BJ (cell line): ENCODE data around the gene LLGL2. TPM values are rescaled to one million over a fixed set of nuclear protein-coding genes. Genes with fewer than 3 reads are reported as not detected.

ENCODE experiments used
- CTCF ChIA-PET: fragments of 350-600 bp; formaldehyde crosslinking; extraction: SDS; loops from one replicate; lab custom pipeline; 2021; ENCODE audit warnings: antibody characterized with exemption, inconsistent platforms; lab: Yijun Ruan, JAX
- POLR2A ChIA-PET: fragments of 300-600 bp; sonication (Branson Sonifier 250); formaldehyde crosslinking; extraction: SDS; loops from one replicate; lab custom pipeline; 2021; ENCODE audit warnings: antibody characterized with exemption; lab: Charles Lee
- DNase-seq: peaks from one replicate; pipeline ENCODE4 v3.0.0-alpha.2; 2011; ENCODE audit warnings: low read depth
- H3K27me3 ChIP-seq: 2 replicates; pipeline ENCODE4 v1.6.0; 2011; ENCODE audit warnings: low read length; ENCODE audit not compliant: control insufficient read depth, insufficient read depth
- H3K36me3 ChIP-seq: 2 replicates; pipeline ENCODE4 v1.5.1; 2011; ENCODE audit warnings: low read length; ENCODE audit not compliant: control insufficient read depth, insufficient read depth
- H3K4me3 ChIP-seq: 2 replicates; pipeline ENCODE4 v1.5.1; 2011; ENCODE audit warnings: low read depth, mild to moderate bottlenecking, control low read depth, low read length
- polyA plus RNA-seq: library from polyadenylated mRNA; depleted of rRNA; stranded (reverse); fragments of >200 nt; gene quantifications from 2 replicates; pipeline ENCODE4 v1.2.3, GENCODE V29; 2011
- TF ChIP-seq, protein P1 (sequence below): IDR thresholded peaks from 2 replicates; pipeline ENCODE4 v1.5.1; 2011; ENCODE audit warnings: low read depth, mild to moderate bottlenecking, control low read depth, inconsistent platforms, low read length, moderate library complexity; ENCODE audit not compliant: insufficient read depth

LLGL2 gene
- polyA plus RNA-seq, 1 experiment: 1.6 TPM

DNA sequence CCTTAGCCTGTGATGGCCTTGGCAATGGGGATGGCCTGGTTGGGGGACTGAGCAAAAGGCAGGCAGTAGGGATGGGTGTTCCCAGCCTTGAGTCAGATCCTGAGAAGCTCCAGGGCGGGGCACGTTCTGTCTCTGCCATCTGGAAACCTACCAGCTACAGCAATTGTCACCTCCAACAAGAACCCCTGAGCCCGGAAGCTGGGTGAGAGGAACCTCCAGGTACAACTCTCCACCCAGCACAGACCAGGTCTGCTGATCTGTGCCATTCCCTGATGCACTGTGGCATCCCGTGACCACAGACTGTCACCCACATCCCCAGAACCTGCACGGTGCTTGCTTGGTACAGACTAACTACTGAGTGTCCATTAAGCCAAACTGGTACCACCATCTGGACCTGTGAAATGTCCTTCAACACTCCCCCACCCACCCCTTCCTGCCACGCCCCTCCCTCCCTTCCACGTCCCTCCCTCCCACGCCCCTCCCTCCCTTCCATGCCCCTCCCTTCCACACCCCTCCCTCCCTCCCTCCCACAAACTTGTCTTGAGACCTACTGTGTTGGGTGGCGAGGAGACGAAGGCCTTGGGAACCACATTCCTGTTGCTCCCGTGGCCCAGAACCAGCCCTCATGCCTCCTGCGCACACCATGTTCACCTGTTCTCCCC lies 78.7 kb downstream of the LLGL2 start:
- no peaks in the 10 kb centered on the region for H3K36me3 ChIP-seq
- ChIA-PET POLR2A (no interaction called here), CTCF (interaction anchor here (1.0 to 5.7 kb wide), 3 partner anchors 11 to 145 kb away, joined by 6 to 42 read pairs (median 37); partner anchors contain the start of gene SMIM5)
- no peak for DNase-seq
- TF ChIP-seq, protein P1, sequence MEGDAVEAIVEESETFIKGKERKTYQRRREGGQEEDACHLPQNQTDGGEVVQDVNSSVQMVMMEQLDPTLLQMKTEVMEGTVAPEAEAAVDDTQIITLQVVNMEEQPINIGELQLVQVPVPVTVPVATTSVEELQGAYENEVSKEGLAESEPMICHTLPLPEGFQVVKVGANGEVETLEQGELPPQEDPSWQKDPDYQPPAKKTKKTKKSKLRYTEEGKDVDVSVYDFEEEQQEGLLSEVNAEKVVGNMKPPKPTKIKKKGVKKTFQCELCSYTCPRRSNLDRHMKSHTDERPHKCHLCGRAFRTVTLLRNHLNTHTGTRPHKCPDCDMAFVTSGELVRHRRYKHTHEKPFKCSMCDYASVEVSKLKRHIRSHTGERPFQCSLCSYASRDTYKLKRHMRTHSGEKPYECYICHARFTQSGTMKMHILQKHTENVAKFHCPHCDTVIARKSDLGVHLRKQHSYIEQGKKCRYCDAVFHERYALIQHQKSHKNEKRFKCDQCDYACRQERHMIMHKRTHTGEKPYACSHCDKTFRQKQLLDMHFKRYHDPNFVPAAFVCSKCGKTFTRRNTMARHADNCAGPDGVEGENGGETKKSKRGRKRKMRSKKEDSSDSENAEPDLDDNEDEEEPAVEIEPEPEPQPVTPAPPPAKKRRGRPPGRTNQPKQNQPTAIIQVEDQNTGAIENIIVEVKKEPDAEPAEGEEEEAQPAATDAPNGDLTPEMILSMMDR: no peak
- H3K27me3 ChIP-seq: no peaks in the 10 kb centered on the region
- H3K4me3 ChIP-seq: no peak overlapping the region

DNA sequence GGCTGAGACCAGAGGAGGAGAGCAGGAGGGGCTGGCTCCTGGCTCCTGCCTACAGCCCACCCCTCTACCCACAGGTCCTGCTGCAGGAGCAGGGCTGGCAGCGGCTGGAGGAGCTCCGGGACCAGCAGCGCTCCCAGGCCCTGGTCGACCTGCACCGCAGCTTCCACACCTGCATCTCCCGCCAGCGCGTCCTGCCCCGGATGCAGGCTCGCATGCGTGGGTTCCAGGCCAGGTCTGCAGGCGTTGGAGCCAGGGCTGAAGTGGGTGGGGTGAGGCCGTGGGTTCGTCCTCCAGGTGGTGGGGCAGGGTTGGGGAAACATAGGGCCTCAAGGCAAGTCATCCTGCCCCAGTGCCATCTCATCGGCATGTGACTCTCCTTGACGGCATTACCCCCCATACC lies 80.3 kb downstream of the LLGL2 start:
- no peak overlapping the region for H3K4me3 ChIP-seq
- H3K36me3 ChIP-seq: no peaks in the 10 kb centered on the region
- ChIA-PET CTCF (interaction anchor here (0.7 to 5.7 kb wide), 3 partner anchors 9 to 18 kb away, joined by 3 to 37 read pairs (median 4); no protein-coding TSS in a partner anchor), POLR2A (no interaction called here)
- no peak for DNase-seq
- H3K27me3 ChIP-seq: no peaks in the 10 kb centered on the region
- TF ChIP-seq, protein P1: no peak

DNA sequence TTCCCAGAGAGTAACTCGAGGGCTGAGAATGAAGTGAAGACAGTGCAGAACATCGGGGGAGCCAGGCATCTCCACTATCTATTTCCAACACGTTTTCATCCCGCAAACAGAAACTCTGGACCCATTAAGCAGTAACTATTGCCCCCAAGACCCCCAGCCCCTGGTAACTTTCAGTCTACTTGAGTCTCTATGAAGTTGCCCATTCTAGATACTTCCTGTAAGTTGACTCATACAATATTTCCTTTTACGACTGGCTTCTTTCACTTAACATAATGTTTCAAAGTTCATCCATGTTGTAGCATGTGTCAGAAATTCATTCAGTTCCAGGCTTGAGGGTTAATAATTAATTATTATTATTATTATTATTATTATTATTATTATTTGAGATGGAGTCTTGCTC lies 81.6 kb downstream of the LLGL2 start:
- CTCF ChIA-PET: interaction anchor here (1.8 to 2.6 kb wide), 2 partner anchors 18 to 146 kb away, joined by 6 to 9 read pairs; no protein-coding TSS in a partner anchor
- TF ChIP-seq, protein P1: no peak
- H3K4me3 ChIP-seq: no peak overlapping the region
- POLR2A ChIA-PET: no interaction called here
- H3K27me3 ChIP-seq: no peaks in the 10 kb centered on the region
- H3K36me3 ChIP-seq: no peaks in the 10 kb centered on the region
- no peak for DNase-seq

DNA sequence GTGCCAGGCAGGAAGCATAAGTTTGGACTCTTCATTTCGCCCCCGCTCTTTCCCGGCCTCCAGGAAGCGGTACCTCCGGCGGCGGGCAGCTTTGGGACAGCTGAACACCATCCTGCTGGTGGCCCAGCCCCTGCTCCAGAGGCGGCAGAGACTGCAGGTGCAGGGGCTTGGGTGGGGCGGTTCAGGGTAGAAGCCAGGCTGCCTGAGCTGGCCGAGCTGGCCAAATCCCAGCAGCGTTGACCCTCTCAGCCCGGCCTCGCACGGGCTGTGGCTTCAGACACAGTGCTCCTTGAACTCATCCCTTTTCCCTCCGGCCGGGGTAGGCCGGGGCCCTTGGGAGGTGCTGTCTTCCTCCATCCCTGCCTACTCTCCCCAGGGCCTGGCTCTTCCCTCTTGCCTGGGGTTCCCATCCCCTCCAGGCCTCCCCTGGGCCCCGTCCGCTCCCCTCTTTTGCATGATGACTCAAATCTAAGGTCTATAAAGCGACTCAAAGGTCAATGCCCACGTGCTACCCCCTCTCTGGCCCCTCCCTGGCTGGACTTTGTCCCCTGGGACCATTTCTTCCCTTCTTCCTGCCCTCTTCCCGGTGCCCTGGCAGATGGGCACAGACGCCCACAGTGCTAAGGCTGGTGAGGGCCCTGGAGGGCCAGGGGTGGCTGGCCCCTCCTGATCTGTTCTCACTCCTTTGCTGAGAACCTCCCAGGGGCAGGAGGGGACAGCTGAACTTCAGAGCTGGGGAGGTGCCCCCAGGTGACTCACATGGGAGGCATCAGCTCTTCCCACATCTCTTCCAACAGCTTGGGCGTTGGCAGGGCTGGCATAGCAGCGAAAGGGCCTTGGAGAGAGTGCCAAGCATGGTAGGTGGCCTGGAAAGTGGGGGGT lies 84.8 kb downstream of the LLGL2 start:
- no peak overlapping the region for H3K4me3 ChIP-seq
- no peak for DNase-seq
- ChIA-PET POLR2A (no interaction called here), CTCF (interaction anchor here (0.6 to 2.9 kb wide), 6 partner anchors 9 to 23 kb away, joined by 3 to 16 read pairs (median 6); partner anchors contain the start of gene SMIM5)
- no peaks in the 10 kb centered on the region for H3K36me3 ChIP-seq
- TF ChIP-seq, protein P1: no peak
- H3K27me3 ChIP-seq: no peaks in the 10 kb centered on the region
